ENCODE measurements around the gene NLRP10.

DNA sequence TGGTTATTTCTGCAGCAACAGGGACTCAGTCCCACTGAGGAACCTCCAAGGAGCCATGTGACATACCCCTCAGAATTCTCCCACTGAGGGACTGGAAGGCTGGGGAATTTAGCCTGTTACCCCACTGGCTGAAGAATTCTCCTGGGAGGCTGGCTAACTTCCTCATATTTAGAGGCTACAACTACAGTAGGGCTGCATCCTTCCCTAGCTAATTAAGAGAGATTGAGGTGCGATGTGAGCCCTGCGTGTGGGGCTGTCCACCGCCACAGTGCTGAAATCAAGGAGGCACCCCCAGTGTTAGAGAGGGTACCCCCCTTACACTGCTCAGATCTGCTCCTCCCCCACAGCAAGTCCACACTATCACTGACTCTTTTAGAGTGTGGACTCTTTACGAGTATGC is 43.0 kb upstream of the NLRP10 start:
- TF ChIP-seq, protein P1, sequence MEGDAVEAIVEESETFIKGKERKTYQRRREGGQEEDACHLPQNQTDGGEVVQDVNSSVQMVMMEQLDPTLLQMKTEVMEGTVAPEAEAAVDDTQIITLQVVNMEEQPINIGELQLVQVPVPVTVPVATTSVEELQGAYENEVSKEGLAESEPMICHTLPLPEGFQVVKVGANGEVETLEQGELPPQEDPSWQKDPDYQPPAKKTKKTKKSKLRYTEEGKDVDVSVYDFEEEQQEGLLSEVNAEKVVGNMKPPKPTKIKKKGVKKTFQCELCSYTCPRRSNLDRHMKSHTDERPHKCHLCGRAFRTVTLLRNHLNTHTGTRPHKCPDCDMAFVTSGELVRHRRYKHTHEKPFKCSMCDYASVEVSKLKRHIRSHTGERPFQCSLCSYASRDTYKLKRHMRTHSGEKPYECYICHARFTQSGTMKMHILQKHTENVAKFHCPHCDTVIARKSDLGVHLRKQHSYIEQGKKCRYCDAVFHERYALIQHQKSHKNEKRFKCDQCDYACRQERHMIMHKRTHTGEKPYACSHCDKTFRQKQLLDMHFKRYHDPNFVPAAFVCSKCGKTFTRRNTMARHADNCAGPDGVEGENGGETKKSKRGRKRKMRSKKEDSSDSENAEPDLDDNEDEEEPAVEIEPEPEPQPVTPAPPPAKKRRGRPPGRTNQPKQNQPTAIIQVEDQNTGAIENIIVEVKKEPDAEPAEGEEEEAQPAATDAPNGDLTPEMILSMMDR (IDR thresholded peaks at IDR 0.05; ENCODE audit: insufficient read depth, low read length, poor library complexity, severe bottlenecking), result no peak
- TF ChIP-seq EZH2phosphoT487 (conservative IDR thresholded peaks at IDR 0.05; ENCODE audit: low read length), result no peak

Measured in SU-DHL-6 (cell line).